Upper lobe of right lung (tissue), 1 donor: ENCODE measurements around the gene CXXC5. TPM values are rescaled to one million over a fixed set of nuclear protein-coding genes. Genes with fewer than 3 reads are reported as not detected.
A peak's percentile ranks its signal among the peaks of the same experiment; 100 is the strongest.

Experiments used
- ATAC-seq: fragments of 200-7000 bp; cut with Tn5 transposase; one replicate; pipeline ENCODE4 v1.9.1; 2020; ENCODE audit warnings: mild to moderate bottlenecking, moderate library complexity
- DNase-seq: peaks from one replicate; pipeline ENCODE4 v3.0.0-alpha.2; 2020
- H3K27ac ChIP-seq: fragments of 200-600 bp; one replicate; pipeline ENCODE4 v1.8.0; 2022
- H3K27me3 ChIP-seq: fragments of 200-600 bp; one replicate; pipeline ENCODE4 v1.8.0; 2022; ENCODE audit warnings: mild to moderate bottlenecking
- H3K36me3 ChIP-seq: fragments of 200-600 bp; one replicate; pipeline ENCODE4 v1.8.0; 2022
- H3K4me1 ChIP-seq: fragments of 200-600 bp; one replicate; pipeline ENCODE4 v1.8.0; 2022
- H3K4me3 ChIP-seq: fragments of 200-600 bp; one replicate; pipeline ENCODE4 v1.8.0; 2022; ENCODE audit warnings: mild to moderate bottlenecking
- H3K9me3 ChIP-seq: fragments of 200-600 bp; one replicate; pipeline ENCODE4 v1.8.0; 2022
- intact Hi-C: fragments of 100-400 bp; cut with DNase I; formaldehyde crosslinking; loops from one replicate; pipeline ENCODE4 v1.11.0; 2022
- total RNA-seq: library from RNA; stranded (reverse); fragmentation: NEBNext Ultra II Directional; extraction: Animal tissue kit (Norgen Biotek cat#: 25700); gene quantifications from one replicate; pipeline ENCODE4 v1.2.1, GENCODE V29; 2021
- TF ChIP-seq, protein P1 (sequence below): fragments of 200-600 bp; IDR thresholded peaks from one replicate; pipeline ENCODE4 v1.8.0; 2022; ENCODE audit warnings: antibody characterized with exemption
- donor health status: DM: no; HTN: yes; CAD: no; lungs with severe emphysema.

CXXC5 gene
- total RNA-seq, 1 donor from 2014 or later: 30.6 TPM

DNA sequence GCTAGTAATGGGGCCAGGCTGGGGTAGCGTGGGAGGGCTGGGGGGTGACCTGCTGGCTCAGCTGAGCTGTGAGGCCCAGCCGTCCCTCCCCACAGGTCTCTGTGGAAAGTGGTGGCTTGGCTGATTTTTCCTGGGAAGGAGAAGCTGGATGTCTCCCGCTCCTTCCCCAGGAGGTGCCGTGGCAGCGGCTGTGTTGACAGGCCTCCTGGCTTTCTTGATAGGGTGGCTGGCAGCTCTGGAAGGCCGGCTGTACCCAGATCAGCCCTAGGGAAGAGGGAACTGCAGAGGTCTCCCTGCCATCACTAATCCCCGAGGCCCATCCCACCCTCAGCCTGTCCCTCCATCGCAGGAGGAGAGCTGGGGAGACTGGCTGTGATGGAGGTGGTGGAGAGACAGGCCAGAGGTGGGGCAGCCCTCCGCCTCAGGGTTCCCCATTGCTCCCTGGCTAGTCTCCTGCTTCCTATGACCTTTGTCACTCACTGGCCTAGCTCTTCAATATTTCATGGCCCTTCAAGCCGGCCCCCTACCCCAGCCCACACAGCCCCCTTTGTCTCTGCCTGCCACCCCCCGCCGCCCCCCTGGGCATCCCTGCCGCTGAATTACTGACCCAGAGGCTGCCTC is 6.8 kb downstream of the CXXC5 start:
- no peak overlapping the region for H3K4me3 ChIP-seq
- intact Hi-C loops: no loop called here
- no peak for ATAC-seq
- H3K9me3 ChIP-seq: no peaks in the 10 kb centered on the region
- peak overlapping the region; percentile 84 for H3K27ac ChIP-seq
- peaks cover 97% of the 10 kb centered on the region for H3K4me1 ChIP-seq
- TF ChIP-seq, protein P1, sequence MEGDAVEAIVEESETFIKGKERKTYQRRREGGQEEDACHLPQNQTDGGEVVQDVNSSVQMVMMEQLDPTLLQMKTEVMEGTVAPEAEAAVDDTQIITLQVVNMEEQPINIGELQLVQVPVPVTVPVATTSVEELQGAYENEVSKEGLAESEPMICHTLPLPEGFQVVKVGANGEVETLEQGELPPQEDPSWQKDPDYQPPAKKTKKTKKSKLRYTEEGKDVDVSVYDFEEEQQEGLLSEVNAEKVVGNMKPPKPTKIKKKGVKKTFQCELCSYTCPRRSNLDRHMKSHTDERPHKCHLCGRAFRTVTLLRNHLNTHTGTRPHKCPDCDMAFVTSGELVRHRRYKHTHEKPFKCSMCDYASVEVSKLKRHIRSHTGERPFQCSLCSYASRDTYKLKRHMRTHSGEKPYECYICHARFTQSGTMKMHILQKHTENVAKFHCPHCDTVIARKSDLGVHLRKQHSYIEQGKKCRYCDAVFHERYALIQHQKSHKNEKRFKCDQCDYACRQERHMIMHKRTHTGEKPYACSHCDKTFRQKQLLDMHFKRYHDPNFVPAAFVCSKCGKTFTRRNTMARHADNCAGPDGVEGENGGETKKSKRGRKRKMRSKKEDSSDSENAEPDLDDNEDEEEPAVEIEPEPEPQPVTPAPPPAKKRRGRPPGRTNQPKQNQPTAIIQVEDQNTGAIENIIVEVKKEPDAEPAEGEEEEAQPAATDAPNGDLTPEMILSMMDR: no peak
- H3K36me3 ChIP-seq: no peaks in the 10 kb centered on the region
- no peak for DNase-seq
- H3K27me3 ChIP-seq: no peaks in the 10 kb centered on the region

DNA sequence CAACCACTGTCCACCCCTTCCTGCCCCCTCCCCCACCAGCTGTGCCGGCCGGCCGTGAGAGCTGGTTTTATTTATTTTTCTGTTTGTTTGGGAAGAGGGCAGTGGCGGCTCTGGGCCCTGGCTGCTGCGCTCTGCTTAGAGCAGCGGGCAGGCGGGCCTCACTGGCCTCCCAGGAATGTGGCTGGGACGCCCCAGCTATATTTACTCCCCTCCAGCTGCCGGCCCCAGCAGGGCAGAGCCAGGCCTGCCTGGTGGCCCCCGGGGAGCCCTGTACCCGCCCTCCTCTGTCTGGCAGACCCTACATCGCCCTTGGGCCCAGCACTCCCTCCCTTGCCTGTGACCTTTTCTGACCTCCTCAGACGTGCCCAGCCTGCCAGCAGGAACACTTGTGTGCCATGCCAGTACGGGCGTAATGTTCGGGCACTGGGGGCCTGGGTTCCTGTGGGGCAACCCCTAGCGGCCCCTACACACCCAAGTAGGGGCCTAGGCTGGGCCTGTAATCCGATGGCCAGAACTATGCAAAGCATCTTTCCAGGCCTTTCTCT is 7.7 kb downstream of the CXXC5 start:
- Histone ChIP-seq H3K36me3 (no peaks in the 10 kb centered on the region), H3K4me1 (peaks cover 97% of the 10 kb centered on the region), H3K4me3 (no peak overlapping the region), H3K27me3 (no peaks in the 10 kb centered on the region), H3K9me3 (no peaks in the 10 kb centered on the region), H3K27ac (peak overlapping the region; percentile 84)
- intact Hi-C loops: no loop called here
- TF ChIP-seq, protein P1: no peak
- peak; percentile 51 for ATAC-seq
- DNase-seq: peak; percentile 80

DNA sequence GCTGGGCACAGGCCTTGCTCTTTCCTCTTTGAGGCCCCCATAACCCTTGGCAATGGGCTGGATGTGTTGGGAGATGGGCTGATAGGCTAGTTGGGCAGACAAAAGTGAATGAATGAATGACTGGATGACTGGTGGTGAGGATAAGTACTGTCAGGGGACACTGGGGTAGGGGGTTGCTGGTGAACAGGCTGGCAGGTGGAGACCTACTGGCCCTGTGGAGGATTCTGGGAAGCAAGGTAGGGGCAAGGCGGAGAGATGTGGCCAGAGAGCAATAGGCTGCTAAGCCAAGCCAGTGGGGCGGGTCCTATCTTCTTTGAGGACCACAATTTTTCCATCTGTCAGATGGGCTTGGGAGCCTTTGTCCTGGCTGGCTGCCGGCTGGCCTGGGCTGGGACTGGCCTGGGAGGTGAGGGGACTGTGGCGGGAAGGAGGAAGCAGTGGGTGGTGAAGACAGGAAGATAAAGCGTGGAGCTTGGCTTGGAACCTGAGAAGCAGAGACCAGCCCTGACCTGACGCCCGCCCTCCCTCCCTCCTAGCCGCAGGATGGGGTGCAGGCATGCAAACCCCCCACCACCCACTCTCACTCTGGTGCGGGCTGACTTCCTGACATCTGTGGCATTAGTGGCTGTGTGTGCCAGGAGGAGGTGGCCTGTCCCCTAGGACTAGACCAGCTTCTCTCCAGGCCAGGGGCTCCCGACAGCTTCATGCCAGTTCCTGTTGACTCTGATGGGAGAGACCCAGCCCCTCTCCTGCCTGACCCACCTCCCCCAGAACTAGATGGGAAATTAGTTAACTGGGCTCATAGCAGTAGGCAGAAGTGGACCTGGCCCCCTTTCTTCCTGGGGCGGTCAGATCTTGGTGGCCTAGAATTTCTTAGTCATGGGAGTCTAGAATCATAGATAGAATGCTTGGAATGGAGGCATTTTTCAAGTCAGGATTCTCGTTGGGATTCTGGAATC is 9.5 kb downstream of the CXXC5 start:
- H3K4me1 ChIP-seq: peaks cover 95% of the 10 kb centered on the region
- no peak overlapping the region for H3K4me3 ChIP-seq
- intact Hi-C loops: no loop called here
- DNase-seq (peak; percentile 65), ATAC-seq (no peak)
- H3K9me3 ChIP-seq: no peaks in the 10 kb centered on the region
- no peaks in the 10 kb centered on the region for H3K27me3 ChIP-seq
- no peaks in the 10 kb centered on the region for H3K36me3 ChIP-seq
- TF ChIP-seq, protein P1: no peak
- peak overlapping the region; percentile 85 for H3K27ac ChIP-seq

DNA sequence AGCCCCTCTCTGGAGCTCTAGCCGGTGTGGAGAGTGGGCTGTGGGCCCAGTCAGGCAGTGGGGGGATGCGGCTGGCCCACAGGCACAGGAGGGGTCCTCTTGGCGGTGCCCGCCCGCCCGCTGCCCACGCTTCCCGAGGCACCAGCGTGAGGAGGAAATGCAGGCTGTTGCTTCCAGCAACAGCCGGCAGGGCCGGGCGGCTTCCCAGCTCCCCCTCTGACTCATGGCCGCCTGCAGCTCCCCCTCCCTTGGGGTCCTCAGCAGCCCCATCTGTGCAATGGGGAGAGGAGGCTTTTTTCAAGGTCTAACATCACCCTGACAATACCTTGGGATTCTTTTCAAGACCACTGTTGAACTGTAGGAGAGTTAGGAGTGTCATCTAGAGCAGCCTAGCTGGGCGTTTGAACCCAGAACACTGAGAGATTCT is 10.4 kb downstream of the CXXC5 start:
- Histone ChIP-seq H3K27me3 (no peaks in the 10 kb centered on the region), H3K27ac (peak overlapping the region; percentile 85), H3K9me3 (no peaks in the 10 kb centered on the region), H3K4me1 (peaks cover 88% of the 10 kb centered on the region), H3K36me3 (no peaks in the 10 kb centered on the region), H3K4me3 (peak overlapping the region; percentile 39)
- ATAC-seq (no peak), DNase-seq (peak; percentile 77)
- intact Hi-C loops: no loop called here
- TF ChIP-seq, protein P1: no peak

DNA sequence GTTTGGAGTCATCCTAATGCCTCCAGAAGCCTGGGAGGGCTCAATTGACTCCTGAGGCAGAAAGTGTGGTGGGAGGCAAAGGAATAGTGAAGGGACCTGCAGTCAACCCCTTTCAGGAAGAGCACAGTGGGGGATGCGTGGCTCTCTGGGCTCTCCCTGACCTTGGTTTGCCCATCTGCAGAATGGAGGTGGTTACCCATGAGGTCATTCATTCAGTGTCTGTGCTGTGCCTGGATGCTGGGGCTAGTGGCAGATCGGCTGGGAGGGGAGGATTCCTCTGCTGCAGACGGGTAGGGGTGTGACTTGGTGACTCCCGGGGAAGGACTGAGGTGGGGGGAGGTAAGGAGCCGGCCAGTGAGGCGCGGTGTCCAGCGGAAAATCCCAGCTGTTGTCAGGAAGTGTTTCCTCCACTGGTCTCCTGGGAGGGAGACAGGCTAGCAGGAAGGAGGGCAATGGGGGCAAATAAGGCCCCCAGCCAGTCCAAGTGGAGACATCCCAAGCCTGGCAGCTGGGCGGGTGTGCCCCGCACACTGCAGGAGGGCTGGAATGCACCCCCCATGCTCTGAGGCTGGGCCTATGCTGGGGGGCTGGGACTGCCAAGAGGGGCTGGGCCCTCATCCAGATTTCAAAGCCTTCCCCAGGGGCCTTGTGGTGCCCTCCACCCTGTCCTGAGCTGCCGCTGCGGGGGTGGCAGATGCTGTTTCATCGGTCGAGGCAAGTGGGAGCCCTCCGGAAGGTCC is 10.9 kb downstream of the CXXC5 start:
- Histone ChIP-seq H3K4me1 (peaks cover 87% of the 10 kb centered on the region), H3K4me3 (peak overlapping the region; percentile 39), H3K36me3 (no peaks in the 10 kb centered on the region), H3K27me3 (no peaks in the 10 kb centered on the region), H3K9me3 (no peaks in the 10 kb centered on the region), H3K27ac (peak overlapping the region; percentile 85)
- TF ChIP-seq, protein P1: no peak
- peak; percentile 16 for ATAC-seq
- intact Hi-C loops: no loop called here
- peak; percentile 68 for DNase-seq
